DND-41 (cell line): Measurements from ENCODE around the gene MINDY4.

Source experiments
- ATAC-seq: fragments of 200-7000 bp; cut with Tn5 transposase; 3 replicates; pipeline ENCODE4 v1.9.1; 2021; ENCODE audit warnings: low read depth; ENCODE audit not compliant: insufficient read depth
- DNase-seq: peaks from one replicate; pipeline ENCODE4 v3.0.0-alpha.2; 2020
- H2AFZ ChIP-seq: 2 replicates; pipeline ENCODE4 v1.6.0; 2012; ENCODE audit warnings: low read depth, low read length
- H3K27ac ChIP-seq: 2 replicates; pipeline ENCODE4 v1.5.1; 2012; ENCODE audit warnings: low read length, inconsistent platforms
- H3K27me3 ChIP-seq: fragments of 200-600 bp; sonication (generic); 2 replicates; pipeline ENCODE4 v1.6.0; 2012; ENCODE audit warnings: low read length, mild to moderate bottlenecking, inconsistent platforms; ENCODE audit not compliant: insufficient read depth, poor library complexity
- H3K36me3 ChIP-seq: 2 replicates; pipeline ENCODE4 v1.5.1; 2012; ENCODE audit warnings: low read length, inconsistent platforms; ENCODE audit not compliant: insufficient read depth
- H3K4me1 ChIP-seq: 2 replicates; pipeline ENCODE4 v1.5.1; 2012; ENCODE audit warnings: mild to moderate bottlenecking, low read length; ENCODE audit not compliant: insufficient read depth
- H3K4me2 ChIP-seq: 2 replicates; pipeline ENCODE4 v1.6.0; 2012; ENCODE audit warnings: mild to moderate bottlenecking, moderate library complexity, low read length, inconsistent platforms; ENCODE audit not compliant: insufficient read depth
- H3K4me3 ChIP-seq, 2 experiments: fragments of 200-600 bp in 1 of 2; shearing (Covaris generic) in 1 of 2; 2 replicates each; pipeline ENCODE4 v1.5.1; 2012 to 2016; ENCODE audit warnings: inconsistent platforms in 2 of 2, low read length in 2 of 2, mild to moderate bottlenecking in 2 of 2, low read depth in 1 of 2, moderate library complexity in 1 of 2
- H3K79me2 ChIP-seq: 2 replicates; pipeline ENCODE4 v1.6.0; 2012; ENCODE audit warnings: low read length, inconsistent platforms; ENCODE audit not compliant: insufficient read depth
- H3K9ac ChIP-seq: 2 replicates; pipeline ENCODE4 v1.6.0; 2012; ENCODE audit warnings: low read depth, mild to moderate bottlenecking, inconsistent platforms, low read length, moderate library complexity
- H3K9me3 ChIP-seq: 2 replicates; pipeline ENCODE4 v1.5.1; 2012; ENCODE audit warnings: low read length, moderate library complexity, mild to moderate bottlenecking, inconsistent platforms; ENCODE audit not compliant: insufficient read depth, severe bottlenecking
- H4K20me1 ChIP-seq: 2 replicates; pipeline ENCODE4 v1.6.0; 2012; ENCODE audit warnings: low read length; ENCODE audit not compliant: insufficient read depth
- EZH2 ChIP-seq: IDR thresholded peaks from 3 replicates; pipeline ENCODE4 v1.6.1; 2012; ENCODE audit warnings: borderline replicate concordance, low read depth, mild to moderate bottlenecking, moderate library complexity, low read length, inconsistent platforms; ENCODE audit not compliant: severe bottlenecking
- TF ChIP-seq, protein P1 (sequence below): IDR thresholded peaks from 2 replicates; pipeline ENCODE4 v1.5.1; 2012; ENCODE audit warnings: borderline replicate concordance, low read length, moderate library complexity, mild to moderate bottlenecking; ENCODE audit not compliant: poor library complexity, severe bottlenecking; ENCODE audit errors: extremely low read depth

Gene MINDY4

DNA sequence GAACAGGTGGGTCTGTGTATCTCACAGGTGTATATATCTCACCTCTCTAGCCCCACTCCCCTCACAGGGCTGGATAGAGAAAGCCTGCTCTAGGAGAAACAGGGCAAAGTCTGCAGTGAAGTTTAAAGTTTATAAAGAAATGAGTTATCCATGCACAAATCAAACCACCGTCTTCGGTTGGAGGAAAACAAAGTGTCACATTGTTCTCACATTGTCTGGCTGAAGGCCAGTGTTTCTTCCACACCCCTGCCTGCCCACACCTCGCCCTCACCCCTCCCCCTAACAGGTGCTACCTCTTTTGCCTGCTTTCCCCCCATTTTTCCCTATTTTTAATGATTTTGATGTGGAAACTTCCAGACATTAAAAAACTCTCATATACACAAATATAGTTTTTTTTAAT is 166.2 kb downstream of the MINDY4 start:
- TF ChIP-seq, protein P1, sequence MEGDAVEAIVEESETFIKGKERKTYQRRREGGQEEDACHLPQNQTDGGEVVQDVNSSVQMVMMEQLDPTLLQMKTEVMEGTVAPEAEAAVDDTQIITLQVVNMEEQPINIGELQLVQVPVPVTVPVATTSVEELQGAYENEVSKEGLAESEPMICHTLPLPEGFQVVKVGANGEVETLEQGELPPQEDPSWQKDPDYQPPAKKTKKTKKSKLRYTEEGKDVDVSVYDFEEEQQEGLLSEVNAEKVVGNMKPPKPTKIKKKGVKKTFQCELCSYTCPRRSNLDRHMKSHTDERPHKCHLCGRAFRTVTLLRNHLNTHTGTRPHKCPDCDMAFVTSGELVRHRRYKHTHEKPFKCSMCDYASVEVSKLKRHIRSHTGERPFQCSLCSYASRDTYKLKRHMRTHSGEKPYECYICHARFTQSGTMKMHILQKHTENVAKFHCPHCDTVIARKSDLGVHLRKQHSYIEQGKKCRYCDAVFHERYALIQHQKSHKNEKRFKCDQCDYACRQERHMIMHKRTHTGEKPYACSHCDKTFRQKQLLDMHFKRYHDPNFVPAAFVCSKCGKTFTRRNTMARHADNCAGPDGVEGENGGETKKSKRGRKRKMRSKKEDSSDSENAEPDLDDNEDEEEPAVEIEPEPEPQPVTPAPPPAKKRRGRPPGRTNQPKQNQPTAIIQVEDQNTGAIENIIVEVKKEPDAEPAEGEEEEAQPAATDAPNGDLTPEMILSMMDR = no peak
- TF ChIP-seq EZH2 = no peak

DNA sequence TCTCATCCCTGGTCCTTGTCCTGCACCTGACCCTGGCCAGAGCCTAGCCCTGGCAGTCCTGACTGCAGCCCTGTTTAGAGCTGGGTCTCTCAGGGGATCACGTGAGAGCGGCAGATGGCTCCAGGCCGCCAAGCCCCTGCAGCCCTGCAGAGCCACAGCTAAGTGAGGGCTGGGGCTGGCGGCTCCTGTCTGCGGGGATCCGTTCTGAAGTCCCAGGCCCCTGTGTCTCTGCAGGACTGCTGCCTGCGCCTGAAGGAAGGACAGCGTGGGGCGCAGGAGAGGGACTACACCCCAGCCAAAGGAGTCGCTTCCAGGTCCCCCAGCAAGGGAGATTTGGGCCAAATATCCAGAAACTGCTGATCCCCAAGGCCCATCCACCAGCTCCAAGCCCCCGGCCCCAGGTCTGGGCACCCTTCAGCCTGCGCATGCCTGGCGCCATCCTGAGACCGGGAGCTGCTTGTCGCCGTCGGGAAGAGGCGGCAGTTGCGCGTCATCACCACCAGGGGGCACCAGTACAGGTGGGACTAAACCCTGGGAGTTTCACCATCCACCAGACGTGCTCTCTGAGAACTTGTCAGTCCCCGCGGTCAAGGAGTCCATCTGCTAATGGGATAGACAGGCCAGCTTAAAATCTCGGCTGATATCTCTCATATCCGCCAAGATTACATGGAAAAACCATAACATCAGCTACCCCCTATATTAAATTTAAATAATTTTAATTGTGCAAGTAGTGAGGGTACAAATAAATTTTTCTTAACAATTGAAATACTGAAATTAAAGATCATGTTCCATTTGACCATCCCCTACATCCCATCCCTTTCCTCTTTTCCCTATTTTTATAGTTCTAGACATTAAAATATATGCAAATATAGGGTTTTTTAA is 167.5 kb downstream of the MINDY4 start:
- ATAC-seq = peak; percentile 86

More for the DNA sequence above, 166.2 kb downstream of the MINDY4 start:
- Histone ChIP-seq H3K4me2 (no peak overlapping the region), H3K4me1 (no peaks in the 10 kb centered on the region), H3K27me3 (peaks cover 4% of the 10 kb centered on the region), H3K9ac (no peak overlapping the region), H3K4me3 (no peak overlapping the region), H2AFZ (no peak overlapping the region), H3K79me2 (no peaks in the 10 kb centered on the region), H3K36me3 (no peaks in the 10 kb centered on the region), H3K27ac (no peak overlapping the region), H4K20me1 (peaks cover 5% of the 10 kb centered on the region; the same call in 1 of the 2 replicates), H3K9me3 (no peaks in the 10 kb centered on the region)
- DNase-seq = no peak
- ATAC-seq = no peak

DNA sequence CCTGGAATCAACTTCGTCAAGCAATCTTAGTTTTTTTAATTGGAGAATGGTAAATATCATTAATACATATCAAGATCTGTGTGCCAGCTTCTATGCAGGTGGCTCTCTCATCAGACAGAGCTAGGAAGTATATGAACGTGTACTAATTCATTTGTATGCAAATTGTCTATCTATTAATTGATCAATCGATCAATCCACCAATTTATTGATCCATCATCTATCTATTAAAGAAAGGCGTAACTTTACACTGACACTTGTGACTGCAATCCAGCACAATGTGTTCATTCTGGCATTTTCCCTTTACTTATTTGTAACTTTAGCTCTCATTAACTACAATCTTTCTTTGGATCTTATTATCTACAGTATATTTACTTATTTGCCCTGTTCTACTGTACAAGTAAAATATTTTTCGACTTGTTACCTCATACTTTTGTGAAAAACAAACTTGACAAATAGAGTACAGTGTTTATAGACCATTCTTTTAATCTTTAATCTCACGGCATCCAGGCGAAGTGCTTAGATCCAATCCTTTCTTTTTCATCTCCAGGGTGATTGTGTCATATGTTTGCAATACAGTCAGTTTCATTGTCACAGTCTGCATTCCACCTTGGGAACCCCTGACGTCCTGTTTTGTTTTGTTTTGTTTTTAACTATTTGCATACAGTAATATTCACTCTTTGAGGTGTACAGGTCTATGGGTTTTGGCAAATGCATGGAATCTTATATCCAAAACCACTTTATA is 170.5 kb downstream of the MINDY4 start:
- H3K4me3 ChIP-seq = no peak overlapping the region
- H3K27ac ChIP-seq = no peak overlapping the region
- H4K20me1 ChIP-seq = peaks cover 5% of the 10 kb centered on the region; the same call in 1 of the 2 replicates
- H3K4me2 ChIP-seq = no peak overlapping the region
- ATAC-seq (no peak), DNase-seq (no peak)
- H3K4me1 ChIP-seq = no peaks in the 10 kb centered on the region
- H3K36me3 ChIP-seq = no peaks in the 10 kb centered on the region
- H3K79me2 ChIP-seq = no peaks in the 10 kb centered on the region
- peaks cover 7% of the 10 kb centered on the region for H3K27me3 ChIP-seq
- no peak overlapping the region for H3K9ac ChIP-seq
- TF ChIP-seq, protein P1 = no peak
- no peak for TF ChIP-seq EZH2
- no peaks in the 10 kb centered on the region for H3K9me3 ChIP-seq
- no peak overlapping the region for H2AFZ ChIP-seq

More for the DNA sequence above, 167.5 kb downstream of the MINDY4 start:
- no peak overlapping the region for H3K4me2 ChIP-seq
- H3K9ac ChIP-seq = no peak overlapping the region
- peak; percentile 68 for DNase-seq
- H3K27me3 ChIP-seq = peaks cover 7% of the 10 kb centered on the region
- H3K4me1 ChIP-seq = no peaks in the 10 kb centered on the region
- no peaks in the 10 kb centered on the region for H3K79me2 ChIP-seq
- no peak overlapping the region for H3K4me3 ChIP-seq
- H4K20me1 ChIP-seq = peaks cover 5% of the 10 kb centered on the region; the same call in 1 of the 2 replicates
- TF ChIP-seq EZH2 = no peak
- TF ChIP-seq, protein P1 = peak; percentile 94
- no peak overlapping the region for H3K27ac ChIP-seq
- H3K9me3 ChIP-seq = no peaks in the 10 kb centered on the region
- H3K36me3 ChIP-seq = no peaks in the 10 kb centered on the region
- H2AFZ ChIP-seq = no peak overlapping the region
